DND-41 (cell line): Measurements from ENCODE around the gene NINJ1.

Source experiments
- ATAC-seq: fragments of 200-7000 bp; cut with Tn5 transposase; 3 replicates; pipeline ENCODE4 v1.9.1; 2021; ENCODE audit warnings: low read depth; ENCODE audit not compliant: insufficient read depth
- DNase-seq: peaks from one replicate; pipeline ENCODE4 v3.0.0-alpha.2; 2020
- H2AFZ ChIP-seq: 2 replicates; pipeline ENCODE4 v1.6.0; 2012; ENCODE audit warnings: low read depth, low read length
- H3K27ac ChIP-seq: 2 replicates; pipeline ENCODE4 v1.5.1; 2012; ENCODE audit warnings: low read length, inconsistent platforms
- H3K27me3 ChIP-seq: fragments of 200-600 bp; sonication (generic); 2 replicates; pipeline ENCODE4 v1.6.0; 2012; ENCODE audit warnings: low read length, mild to moderate bottlenecking, inconsistent platforms; ENCODE audit not compliant: insufficient read depth, poor library complexity
- H3K36me3 ChIP-seq: 2 replicates; pipeline ENCODE4 v1.5.1; 2012; ENCODE audit warnings: low read length, inconsistent platforms; ENCODE audit not compliant: insufficient read depth
- H3K4me1 ChIP-seq: 2 replicates; pipeline ENCODE4 v1.5.1; 2012; ENCODE audit warnings: mild to moderate bottlenecking, low read length; ENCODE audit not compliant: insufficient read depth
- H3K4me2 ChIP-seq: 2 replicates; pipeline ENCODE4 v1.6.0; 2012; ENCODE audit warnings: mild to moderate bottlenecking, moderate library complexity, low read length, inconsistent platforms; ENCODE audit not compliant: insufficient read depth
- H3K4me3 ChIP-seq, 2 experiments: fragments of 200-600 bp in 1 of 2; shearing (Covaris generic) in 1 of 2; 2 replicates each; pipeline ENCODE4 v1.5.1; 2012 to 2016; ENCODE audit warnings: inconsistent platforms in 2 of 2, low read length in 2 of 2, mild to moderate bottlenecking in 2 of 2, low read depth in 1 of 2, moderate library complexity in 1 of 2
- H3K79me2 ChIP-seq: 2 replicates; pipeline ENCODE4 v1.6.0; 2012; ENCODE audit warnings: low read length, inconsistent platforms; ENCODE audit not compliant: insufficient read depth
- H3K9ac ChIP-seq: 2 replicates; pipeline ENCODE4 v1.6.0; 2012; ENCODE audit warnings: low read depth, mild to moderate bottlenecking, inconsistent platforms, low read length, moderate library complexity
- H3K9me3 ChIP-seq: 2 replicates; pipeline ENCODE4 v1.5.1; 2012; ENCODE audit warnings: low read length, moderate library complexity, mild to moderate bottlenecking, inconsistent platforms; ENCODE audit not compliant: insufficient read depth, severe bottlenecking
- H4K20me1 ChIP-seq: 2 replicates; pipeline ENCODE4 v1.6.0; 2012; ENCODE audit warnings: low read length; ENCODE audit not compliant: insufficient read depth
- EZH2 ChIP-seq: IDR thresholded peaks from 3 replicates; pipeline ENCODE4 v1.6.1; 2012; ENCODE audit warnings: borderline replicate concordance, low read depth, mild to moderate bottlenecking, moderate library complexity, low read length, inconsistent platforms; ENCODE audit not compliant: severe bottlenecking
- TF ChIP-seq, protein P1 (sequence below): IDR thresholded peaks from 2 replicates; pipeline ENCODE4 v1.5.1; 2012; ENCODE audit warnings: borderline replicate concordance, low read length, moderate library complexity, mild to moderate bottlenecking; ENCODE audit not compliant: poor library complexity, severe bottlenecking; ENCODE audit errors: extremely low read depth

NINJ1 gene

GRCh38 chr9:93076101-93076791 is 57.8 kb downstream of the NINJ1 start:
- Histone ChIP-seq H3K79me2 (no peaks in the 10 kb centered on the region), H3K9me3 (no peaks in the 10 kb centered on the region), H2AFZ (no peak overlapping the region), H3K27me3 (no peaks in the 10 kb centered on the region), H3K4me3 (no peak overlapping the region), H3K4me1 (peaks cover 10% of the 10 kb centered on the region), H4K20me1 (no peaks in the 10 kb centered on the region), H3K9ac (no peak overlapping the region), H3K36me3 (no peaks in the 10 kb centered on the region), H3K4me2 (no peak overlapping the region), H3K27ac (no peak overlapping the region)
- TF ChIP-seq, protein P1, sequence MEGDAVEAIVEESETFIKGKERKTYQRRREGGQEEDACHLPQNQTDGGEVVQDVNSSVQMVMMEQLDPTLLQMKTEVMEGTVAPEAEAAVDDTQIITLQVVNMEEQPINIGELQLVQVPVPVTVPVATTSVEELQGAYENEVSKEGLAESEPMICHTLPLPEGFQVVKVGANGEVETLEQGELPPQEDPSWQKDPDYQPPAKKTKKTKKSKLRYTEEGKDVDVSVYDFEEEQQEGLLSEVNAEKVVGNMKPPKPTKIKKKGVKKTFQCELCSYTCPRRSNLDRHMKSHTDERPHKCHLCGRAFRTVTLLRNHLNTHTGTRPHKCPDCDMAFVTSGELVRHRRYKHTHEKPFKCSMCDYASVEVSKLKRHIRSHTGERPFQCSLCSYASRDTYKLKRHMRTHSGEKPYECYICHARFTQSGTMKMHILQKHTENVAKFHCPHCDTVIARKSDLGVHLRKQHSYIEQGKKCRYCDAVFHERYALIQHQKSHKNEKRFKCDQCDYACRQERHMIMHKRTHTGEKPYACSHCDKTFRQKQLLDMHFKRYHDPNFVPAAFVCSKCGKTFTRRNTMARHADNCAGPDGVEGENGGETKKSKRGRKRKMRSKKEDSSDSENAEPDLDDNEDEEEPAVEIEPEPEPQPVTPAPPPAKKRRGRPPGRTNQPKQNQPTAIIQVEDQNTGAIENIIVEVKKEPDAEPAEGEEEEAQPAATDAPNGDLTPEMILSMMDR = no peak
- no peak for ATAC-seq
- DNase-seq = no peak

DNA sequence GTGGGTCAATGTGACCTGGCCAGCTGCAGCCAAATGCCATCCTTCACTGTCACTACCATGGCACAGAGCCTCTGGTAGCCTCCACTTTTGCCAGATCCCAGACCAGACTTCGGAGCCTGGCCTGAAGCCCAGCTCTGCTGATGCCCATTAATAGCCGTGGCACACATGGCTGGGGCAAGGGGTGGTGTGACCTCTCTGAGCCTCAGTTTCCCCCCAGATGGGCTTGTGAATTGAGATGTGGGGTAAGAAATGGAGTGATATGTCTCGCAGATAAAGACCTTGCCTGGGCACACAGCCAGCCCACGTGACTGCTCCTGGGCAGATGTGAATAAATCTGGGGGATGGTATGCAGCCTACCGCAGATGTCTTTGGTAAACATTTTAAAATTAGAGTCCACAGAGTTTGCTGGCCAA is 61.7 kb downstream of the NINJ1 start:
- H4K20me1 ChIP-seq = no peaks in the 10 kb centered on the region
- TF ChIP-seq, protein P1 = no peak
- no peak for TF ChIP-seq EZH2
- H3K27ac ChIP-seq = no peak overlapping the region
- H3K27me3 ChIP-seq = no peaks in the 10 kb centered on the region
- peaks cover 10% of the 10 kb centered on the region for H3K4me1 ChIP-seq
- peak; percentile 66; the same call in 1 of the 3 replicates for ATAC-seq
- no peak overlapping the region for H2AFZ ChIP-seq
- H3K4me3 ChIP-seq = no peak overlapping the region
- no peaks in the 10 kb centered on the region for H3K9me3 ChIP-seq
- H3K79me2 ChIP-seq = no peaks in the 10 kb centered on the region
- peak; percentile 52 for DNase-seq
- H3K9ac ChIP-seq = no peak overlapping the region
- H3K4me2 ChIP-seq = no peak overlapping the region
- H3K36me3 ChIP-seq = no peaks in the 10 kb centered on the region
